Measurements from ENCODE around the gene CDK4.

- no peak for TF ChIP-seq SPI1 (IDR thresholded peaks at IDR 0.05; ENCODE audit: low read depth, low read length)
- no peak for TF ChIP-seq POLR2A (IDR thresholded peaks at IDR 0.05; ENCODE audit: low read depth, low read length)
These were observed 41.8 kb upstream of the CDK4 start for GRCh38 chr12:57793920-57794319.
